GM10266 (cell line): ENCODE measurements around the gene LRP1-AS.

Experiments used
- DNase-seq: peaks from one replicate; pipeline ENCODE4 v3.0.0; 2012; ENCODE audit errors: extremely low spot score
- CTCF ChIP-seq: IDR thresholded peaks from 2 replicates; pipeline ENCODE4 v1.5.1; 2012; ENCODE audit warnings: mild to moderate bottlenecking, low read depth; ENCODE audit not compliant: control insufficient read depth, insufficient read depth; ENCODE audit errors: missing control alignments

The LRP1-AS gene

GRCh38 chr12:57179331-57180086, 32.1 kb upstream of the LRP1-AS start:
- DNase-seq = no peak
- TF ChIP-seq CTCF = no peak

- no peak for TF ChIP-seq CTCF
- no peak for DNase-seq
Measured at GRCh38 chr12:57178213-57178612, 30.8 kb upstream of the LRP1-AS start.

GRCh38 chr12:57177354-57177753, 29.9 kb upstream of the LRP1-AS start:
- no peak for TF ChIP-seq CTCF
- no peak for DNase-seq

- no peak for DNase-seq
- TF ChIP-seq CTCF = no peak
Measured at GRCh38 chr12:57176846-57177245, 29.4 kb upstream of the LRP1-AS start.

- DNase-seq = no peak
- TF ChIP-seq CTCF = no peak
Measured at GRCh38 chr12:57176139-57176477, 28.7 kb upstream of the LRP1-AS start.

GRCh38 chr12:57175428-57176138, 28.2 kb upstream of the LRP1-AS start:
- DNase-seq = peak; percentile 63
- TF ChIP-seq CTCF = peak; percentile 68

- no peak for DNase-seq
- TF ChIP-seq CTCF = no peak
Measured at GRCh38 chr12:57173683-57174082, 26.3 kb upstream of the LRP1-AS start.
